ENCODE data around the gene FPR2. TPM values are rescaled to one million over a fixed set of nuclear protein-coding genes. Genes with fewer than 3 reads are reported as not detected.

Gene FPR2
- total and polyA plus RNA-seq, 3 donors from 2014 or later = 0.19 to 1.3 (median 0.31) TPM

DNA sequence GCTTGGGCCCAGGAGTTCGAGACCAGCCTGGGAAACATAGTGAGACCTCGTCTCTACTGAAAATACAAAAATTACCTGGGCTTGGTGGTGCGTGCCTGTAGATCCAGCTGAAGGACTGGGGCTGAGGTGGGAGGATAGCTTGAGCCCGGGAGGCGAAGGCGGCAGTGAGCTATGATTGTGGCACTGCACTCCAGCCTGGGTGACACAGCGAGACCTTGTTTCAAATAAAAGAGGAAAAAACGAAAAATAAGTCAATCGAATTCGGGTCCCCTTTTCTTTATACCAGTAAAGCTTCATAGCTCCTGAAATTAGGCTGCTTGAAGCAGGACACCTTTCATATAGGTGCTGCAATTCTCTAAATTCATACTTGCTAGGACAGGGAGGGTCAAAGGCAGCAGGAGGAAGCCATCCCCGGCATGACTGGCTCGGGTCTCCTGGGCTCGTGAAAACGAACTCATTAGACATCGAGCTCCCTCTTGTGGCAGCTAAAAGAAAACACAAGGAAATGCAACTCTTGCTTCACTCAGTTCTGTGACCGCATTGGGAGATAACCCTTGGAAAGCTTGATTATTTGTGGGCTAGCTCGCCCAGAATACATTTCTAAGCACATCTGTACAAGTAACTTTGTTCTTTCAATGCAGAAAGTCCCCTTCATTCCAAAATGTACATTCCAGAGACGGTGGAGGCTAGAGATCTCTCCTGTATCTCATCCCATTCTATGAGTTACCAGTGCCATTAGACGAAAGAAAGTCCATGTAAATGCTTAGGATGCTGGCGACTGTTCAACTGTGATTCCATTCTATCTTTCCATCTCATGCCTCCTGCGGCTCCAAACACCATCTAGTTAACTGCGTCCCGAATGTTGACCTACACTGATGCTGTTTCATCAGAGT lies 16.8 kb downstream of the FPR2 start:
- intact Hi-C loops (cut with DNase I; ENCODE audit: low total_unique reads) = no loop called here
- peak overlapping the region; percentile 16 to 21 for H3K27ac ChIP-seq
- DNase-seq = peak; percentile 90
- H3K4me3 ChIP-seq = peak overlapping the region in 1 of 2 donors; percentile 7
- peaks cover 6% of the 10 kb centered on the region for H3K4me1 ChIP-seq
- WGBS, 2 donors = 17 to 20% methylated on average over 23 of the region's 23 CpGs
- no peaks in the 10 kb centered on the region for H3K9me3 ChIP-seq
- H3K36me3 ChIP-seq (ENCODE audit: low read depth, missing control alignments) = no peaks in the 10 kb centered on the region
- H3K27me3 ChIP-seq = no peaks in the 10 kb centered on the region
- no peak for TF ChIP-seq POLR2A (IDR thresholded peaks at IDR 0.05)
- TF ChIP-seq, protein P1, sequence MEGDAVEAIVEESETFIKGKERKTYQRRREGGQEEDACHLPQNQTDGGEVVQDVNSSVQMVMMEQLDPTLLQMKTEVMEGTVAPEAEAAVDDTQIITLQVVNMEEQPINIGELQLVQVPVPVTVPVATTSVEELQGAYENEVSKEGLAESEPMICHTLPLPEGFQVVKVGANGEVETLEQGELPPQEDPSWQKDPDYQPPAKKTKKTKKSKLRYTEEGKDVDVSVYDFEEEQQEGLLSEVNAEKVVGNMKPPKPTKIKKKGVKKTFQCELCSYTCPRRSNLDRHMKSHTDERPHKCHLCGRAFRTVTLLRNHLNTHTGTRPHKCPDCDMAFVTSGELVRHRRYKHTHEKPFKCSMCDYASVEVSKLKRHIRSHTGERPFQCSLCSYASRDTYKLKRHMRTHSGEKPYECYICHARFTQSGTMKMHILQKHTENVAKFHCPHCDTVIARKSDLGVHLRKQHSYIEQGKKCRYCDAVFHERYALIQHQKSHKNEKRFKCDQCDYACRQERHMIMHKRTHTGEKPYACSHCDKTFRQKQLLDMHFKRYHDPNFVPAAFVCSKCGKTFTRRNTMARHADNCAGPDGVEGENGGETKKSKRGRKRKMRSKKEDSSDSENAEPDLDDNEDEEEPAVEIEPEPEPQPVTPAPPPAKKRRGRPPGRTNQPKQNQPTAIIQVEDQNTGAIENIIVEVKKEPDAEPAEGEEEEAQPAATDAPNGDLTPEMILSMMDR (IDR thresholded peaks at IDR 0.05) = peak; percentile 68 to 82 (median 76)

- H3K4me1 ChIP-seq = peaks cover 6% of the 10 kb centered on the region
- H3K27ac ChIP-seq = no peak overlapping the region
- H3K9me3 ChIP-seq = no peaks in the 10 kb centered on the region
- H3K4me3 ChIP-seq = no peak overlapping the region
- H3K36me3 ChIP-seq (ENCODE audit: low read depth, missing control alignments) = no peaks in the 10 kb centered on the region
- TF ChIP-seq, protein P1 (IDR thresholded peaks at IDR 0.05) = no peak
- no peak for TF ChIP-seq POLR2A (IDR thresholded peaks at IDR 0.05)
- no peak for DNase-seq
- intact Hi-C loops (cut with DNase I; ENCODE audit: low total_unique reads) = no loop called here
- no peaks in the 10 kb centered on the region for H3K27me3 ChIP-seq
- WGBS, 2 donors = 81 to 94% methylated on average over 1 of the region's 1 CpG
Measured at GRCh38 chr19:51779181-51779580, 18.2 kb downstream of the FPR2 start.

- DNase-seq = no peak
- Histone ChIP-seq H3K9me3 (no peaks in the 10 kb centered on the region), H3K27me3 (no peaks in the 10 kb centered on the region), H3K4me3 (no peak overlapping the region), H3K4me1 (peaks cover 6% of the 10 kb centered on the region), H3K27ac (no peak overlapping the region), H3K36me3 (ENCODE audit: low read depth, missing control alignments) (no peaks in the 10 kb centered on the region)
- no peak for TF ChIP-seq POLR2A (IDR thresholded peaks at IDR 0.05)
- TF ChIP-seq, protein P1 (IDR thresholded peaks at IDR 0.05) = no peak
- intact Hi-C loops (cut with DNase I; ENCODE audit: low total_unique reads) = no loop called here
- WGBS, 2 donors = 73 to 75% methylated on average over 2 of the region's 2 CpGs
Measured at GRCh38 chr19:51779703-51780102, 18.7 kb downstream of the FPR2 start.

DNA sequence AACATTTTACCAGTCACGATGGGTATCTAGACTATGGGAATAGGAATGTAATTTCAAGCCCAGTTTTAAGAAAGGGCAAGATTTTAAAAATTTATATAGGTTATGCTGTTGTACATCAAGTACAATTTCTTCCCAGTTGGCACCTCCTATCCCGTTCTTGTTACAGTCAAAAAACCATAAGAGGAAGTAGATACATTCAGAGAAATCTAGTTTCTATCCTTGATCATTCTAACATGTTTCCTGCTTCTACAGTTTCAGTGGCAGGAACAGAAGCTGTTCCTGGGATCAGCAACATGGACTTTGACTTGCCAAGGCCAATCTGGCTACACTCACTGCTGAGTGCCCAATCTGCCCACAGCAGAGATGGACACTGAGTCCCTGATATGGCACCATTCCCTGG lies 19.3 kb downstream of the FPR2 start:
- TF ChIP-seq, protein P1 (IDR thresholded peaks at IDR 0.05) = no peak
- no peak for TF ChIP-seq POLR2A (IDR thresholded peaks at IDR 0.05)
- no peak overlapping the region for H3K27ac ChIP-seq
- intact Hi-C loops (cut with DNase I; ENCODE audit: low total_unique reads) = no loop called here
- H3K4me1 ChIP-seq = peaks cover 8% of the 10 kb centered on the region
- WGBS, 2 donors = 84% methylated on average over 2 of the region's 2 CpGs
- no peak overlapping the region for H3K4me3 ChIP-seq
- no peaks in the 10 kb centered on the region for H3K27me3 ChIP-seq
- no peaks in the 10 kb centered on the region for H3K9me3 ChIP-seq
- no peaks in the 10 kb centered on the region for H3K36me3 ChIP-seq (ENCODE audit: low read depth, missing control alignments)
- no peak for DNase-seq
